ENCODE results near the gene GPD1. TPM values are rescaled to one million over a fixed set of nuclear protein-coding genes. Genes with fewer than 3 reads are reported as not detected.

Gene GPD1
- total RNA-seq, 4 donors from 2014 or later: not detected

DNA sequence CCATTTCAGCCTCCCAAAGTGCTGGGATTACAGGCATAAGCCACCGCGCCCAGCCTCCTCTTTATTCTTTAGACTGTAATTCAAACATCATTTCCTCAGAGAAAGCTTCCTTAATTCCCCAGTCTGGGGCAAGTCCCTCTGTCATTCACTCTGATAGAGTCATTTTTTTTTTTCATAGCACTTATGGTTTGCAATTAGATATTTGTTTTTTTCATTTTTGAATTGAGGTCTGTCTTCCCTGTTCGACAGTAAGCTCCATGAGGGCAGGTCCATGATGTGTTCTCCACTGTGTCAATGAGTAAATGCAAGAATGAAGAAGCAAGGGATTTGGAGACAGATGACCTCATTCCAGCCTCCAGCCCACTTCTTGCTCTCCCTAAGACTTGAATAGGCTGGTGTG lies 34.3 kb upstream of the GPD1 start:
- Histone ChIP-seq H3K27ac (no peak overlapping the region), H3K4me3 (no peak overlapping the region), H3K36me3 (no peaks in the 10 kb centered on the region), H3K4me1 (no peaks in the 10 kb centered on the region), H3K9me3 (no peaks in the 10 kb centered on the region), H3K27me3 (no peaks in the 10 kb centered on the region)
- DNase-seq: no peak
- intact Hi-C loops (cut with DNase I; ENCODE audit: low total_unique reads): no loop called here
- no peak for TF ChIP-seq POLR2A (IDR thresholded peaks at IDR 0.05)
- TF ChIP-seq, protein P1, sequence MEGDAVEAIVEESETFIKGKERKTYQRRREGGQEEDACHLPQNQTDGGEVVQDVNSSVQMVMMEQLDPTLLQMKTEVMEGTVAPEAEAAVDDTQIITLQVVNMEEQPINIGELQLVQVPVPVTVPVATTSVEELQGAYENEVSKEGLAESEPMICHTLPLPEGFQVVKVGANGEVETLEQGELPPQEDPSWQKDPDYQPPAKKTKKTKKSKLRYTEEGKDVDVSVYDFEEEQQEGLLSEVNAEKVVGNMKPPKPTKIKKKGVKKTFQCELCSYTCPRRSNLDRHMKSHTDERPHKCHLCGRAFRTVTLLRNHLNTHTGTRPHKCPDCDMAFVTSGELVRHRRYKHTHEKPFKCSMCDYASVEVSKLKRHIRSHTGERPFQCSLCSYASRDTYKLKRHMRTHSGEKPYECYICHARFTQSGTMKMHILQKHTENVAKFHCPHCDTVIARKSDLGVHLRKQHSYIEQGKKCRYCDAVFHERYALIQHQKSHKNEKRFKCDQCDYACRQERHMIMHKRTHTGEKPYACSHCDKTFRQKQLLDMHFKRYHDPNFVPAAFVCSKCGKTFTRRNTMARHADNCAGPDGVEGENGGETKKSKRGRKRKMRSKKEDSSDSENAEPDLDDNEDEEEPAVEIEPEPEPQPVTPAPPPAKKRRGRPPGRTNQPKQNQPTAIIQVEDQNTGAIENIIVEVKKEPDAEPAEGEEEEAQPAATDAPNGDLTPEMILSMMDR (IDR thresholded peaks at IDR 0.05): no peak

DNA sequence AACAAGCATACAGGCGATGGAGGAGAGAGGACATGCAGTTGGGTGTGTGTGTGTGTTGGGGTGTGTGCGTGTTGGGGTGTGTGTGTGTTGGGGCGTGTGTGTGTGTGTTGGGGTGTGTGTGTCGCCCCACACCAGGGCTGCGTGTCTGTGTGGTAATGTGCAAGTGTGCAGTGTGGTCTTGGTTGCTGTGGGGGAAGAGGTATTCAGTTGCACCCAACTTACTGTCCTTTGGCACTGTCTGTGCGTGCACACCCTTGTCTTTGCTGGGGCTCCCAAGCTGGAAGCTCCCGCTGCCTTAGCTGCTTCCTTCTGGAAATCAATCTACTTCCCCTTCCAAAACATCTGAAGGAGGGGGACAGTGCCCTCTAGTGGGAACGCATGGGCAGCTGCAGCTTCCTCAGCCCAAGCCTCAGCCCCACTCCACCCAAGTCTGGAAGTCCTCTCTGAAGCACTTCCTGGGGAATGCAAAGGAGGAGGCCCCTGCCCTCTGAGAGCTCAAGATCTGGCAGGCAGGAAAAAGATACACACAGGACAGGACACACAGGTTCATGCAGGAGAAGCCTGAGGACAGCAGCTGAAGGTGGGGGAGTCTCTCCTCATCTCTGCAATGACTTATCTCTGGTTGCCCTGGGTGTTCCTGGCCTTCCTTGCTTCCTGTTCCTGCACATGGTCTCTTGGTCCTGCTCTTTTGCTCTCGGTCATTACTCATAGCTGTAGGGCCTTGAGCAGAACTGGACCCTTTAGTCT lies 33.3 kb upstream of the GPD1 start:
- Histone ChIP-seq H3K4me3 (no peak overlapping the region), H3K9me3 (no peaks in the 10 kb centered on the region), H3K36me3 (no peaks in the 10 kb centered on the region), H3K27ac (no peak overlapping the region), H3K27me3 (no peaks in the 10 kb centered on the region), H3K4me1 (no peaks in the 10 kb centered on the region)
- intact Hi-C loops (cut with DNase I; ENCODE audit: low total_unique reads): loop anchor here (2.0 to 10.0 kb wide), 2 partner anchors 102 to 104 kb away; no protein-coding TSS in a partner anchor
- TF ChIP-seq, protein P1 (IDR thresholded peaks at IDR 0.05): peak; percentile 92 to 93 (median 93)
- no peak for TF ChIP-seq POLR2A (IDR thresholded peaks at IDR 0.05)
- DNase-seq: peak; percentile 83 to 86

DNA sequence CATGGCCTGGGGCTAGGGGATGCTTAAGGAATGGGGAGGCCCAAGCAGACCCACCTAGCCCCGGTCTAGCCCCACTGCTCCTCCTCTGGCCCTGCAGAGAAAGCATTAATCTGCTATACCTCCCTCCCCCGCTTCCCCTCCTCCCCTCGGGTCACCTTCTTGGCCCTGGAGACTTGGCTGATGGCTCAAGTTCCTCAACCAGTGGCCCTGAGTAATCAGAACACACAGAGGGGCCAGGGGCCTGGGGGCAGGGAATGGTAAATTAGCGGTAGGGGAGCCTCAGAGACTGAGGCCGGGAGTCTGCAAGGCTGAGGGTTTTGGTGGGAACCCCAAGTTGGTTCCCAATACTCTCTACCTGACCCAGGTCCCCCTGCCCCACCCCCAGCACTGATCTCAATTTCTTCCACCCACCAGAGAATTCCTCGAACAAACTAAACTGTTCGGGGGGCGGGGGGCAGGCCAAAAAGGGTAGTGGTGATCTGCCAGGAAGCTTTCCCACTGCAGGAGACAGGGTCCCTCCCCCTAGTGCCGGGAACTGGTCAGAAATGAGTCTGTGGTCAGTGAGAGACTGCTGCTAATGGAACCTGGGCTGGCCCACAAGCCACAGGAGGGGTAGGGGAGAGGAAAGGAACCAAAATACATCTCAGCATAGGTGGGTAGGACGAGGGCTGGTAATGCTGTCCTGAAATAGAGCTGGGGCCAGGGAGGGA lies 31.5 kb upstream of the GPD1 start:
- H3K27ac ChIP-seq: no peak overlapping the region
- DNase-seq: no peak
- no peaks in the 10 kb centered on the region for H3K9me3 ChIP-seq
- no peaks in the 10 kb centered on the region for H3K27me3 ChIP-seq
- intact Hi-C loops (cut with DNase I; ENCODE audit: low total_unique reads): loop anchor here (10.0 kb wide), 1 partner anchor 102 kb away; no protein-coding TSS in a partner anchor
- H3K36me3 ChIP-seq: no peaks in the 10 kb centered on the region
- no peak overlapping the region for H3K4me3 ChIP-seq
- H3K4me1 ChIP-seq: no peaks in the 10 kb centered on the region
- TF ChIP-seq POLR2A (IDR thresholded peaks at IDR 0.05): no peak

DNA sequence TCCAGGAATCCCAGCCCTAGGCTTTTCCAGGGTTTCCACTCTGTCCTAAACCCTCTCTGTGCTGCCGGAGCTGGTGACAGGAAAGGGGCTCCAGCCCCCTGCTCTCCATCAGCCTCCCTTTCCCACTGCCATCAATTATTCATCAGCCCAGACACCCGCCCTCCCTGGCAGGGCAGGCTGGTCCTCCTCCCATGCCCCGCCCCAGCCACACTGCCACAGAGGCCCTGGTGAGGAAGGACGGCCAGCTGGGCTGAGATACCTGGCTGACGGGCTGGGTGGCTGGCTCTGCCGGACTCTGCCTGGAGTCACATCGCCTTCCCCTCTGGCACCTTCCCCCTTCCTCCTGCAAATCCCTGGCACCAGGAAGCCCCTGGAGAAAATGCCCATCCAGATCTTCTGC lies 30.6 kb upstream of the GPD1 start:
- DNase-seq: no peak
- no peak overlapping the region for H3K27ac ChIP-seq
- no peaks in the 10 kb centered on the region for H3K4me1 ChIP-seq
- H3K4me3 ChIP-seq: no peak overlapping the region
- H3K9me3 ChIP-seq: no peaks in the 10 kb centered on the region
- TF ChIP-seq POLR2A (IDR thresholded peaks at IDR 0.05): no peak
- TF ChIP-seq, protein P1 (IDR thresholded peaks at IDR 0.05): no peak
- intact Hi-C loops (cut with DNase I; ENCODE audit: low total_unique reads): loop anchor here (10.0 kb wide), 1 partner anchor 102 kb away; no protein-coding TSS in a partner anchor
- H3K36me3 ChIP-seq: no peaks in the 10 kb centered on the region
- H3K27me3 ChIP-seq: no peaks in the 10 kb centered on the region

GRCh38 chr12:50073712-50074111 lies 30.1 kb upstream of the GPD1 start:
- no peak for DNase-seq
- TF ChIP-seq, protein P1 (IDR thresholded peaks at IDR 0.05): no peak
- no peak for TF ChIP-seq POLR2A (IDR thresholded peaks at IDR 0.05)
- H3K4me3 ChIP-seq: no peak overlapping the region
- H3K36me3 ChIP-seq: no peaks in the 10 kb centered on the region
- intact Hi-C loops (cut with DNase I; ENCODE audit: low total_unique reads): loop anchor here (10.0 kb wide), 1 partner anchor 101 kb away; no protein-coding TSS in a partner anchor
- H3K27ac ChIP-seq: no peak overlapping the region
- H3K4me1 ChIP-seq: no peaks in the 10 kb centered on the region
- no peaks in the 10 kb centered on the region for H3K9me3 ChIP-seq
- no peaks in the 10 kb centered on the region for H3K27me3 ChIP-seq
